DMS53 treated with DMSO at 0.1 percent for 48 hours (cell line): ENCODE results near the gene SEMA3G.

Experiments used
- DNase-seq: peaks from one replicate; lab custom pipeline; 2025; ENCODE audit not compliant: unreplicated experiment; lab: John Stamatoyannopoulos, UW

The SEMA3G gene

GRCh38 chr3:52439426-52440248 is 5.3 kb downstream of the SEMA3G start:
- no peak for DNase-seq

GRCh38 chr3:52438579-52439425 is 6.1 kb downstream of the SEMA3G start:
- DNase-seq: no peak

- DNase-seq: no peak
These were observed 6.9 kb downstream of the SEMA3G start for GRCh38 chr3:52438104-52438376.

GRCh38 chr3:52437326-52438103 is 7.4 kb downstream of the SEMA3G start:
- DNase-seq: no peak

- DNase-seq: no peak
These were observed 8.3 kb downstream of the SEMA3G start for GRCh38 chr3:52436500-52437149.

- DNase-seq: no peak
These were observed 9.4 kb downstream of the SEMA3G start for GRCh38 chr3:52435246-52436101.

GRCh38 chr3:52434491-52435115 is 10.3 kb downstream of the SEMA3G start:
- DNase-seq: no peak

- no peak for DNase-seq
These were observed 10.9 kb downstream of the SEMA3G start for GRCh38 chr3:52433996-52434479.

GRCh38 chr3:52433328-52433995 is 11.4 kb downstream of the SEMA3G start:
- no peak for DNase-seq

- no peak for DNase-seq
These were observed 12.2 kb downstream of the SEMA3G start for GRCh38 chr3:52432691-52433141.

GRCh38 chr3:52432225-52432624 is 12.7 kb downstream of the SEMA3G start:
- no peak for DNase-seq

- no peak for DNase-seq
These were observed 13.3 kb downstream of the SEMA3G start for GRCh38 chr3:52431459-52432223.

GRCh38 chr3:52430416-52430810 is 14.5 kb downstream of the SEMA3G start:
- no peak for DNase-seq

GRCh38 chr3:52429779-52430415 is 15.0 kb downstream of the SEMA3G start:
- DNase-seq: no peak

- DNase-seq: no peak
These were observed 15.9 kb downstream of the SEMA3G start for GRCh38 chr3:52429031-52429430.

GRCh38 chr3:52428151-52429005 is 16.5 kb downstream of the SEMA3G start:
- DNase-seq: no peak

- DNase-seq: no peak
These were observed 21.7 kb downstream of the SEMA3G start for GRCh38 chr3:52423173-52423572.
